Measurements from ENCODE around the gene HTRA1.

The HTRA1 gene

GRCh38 chr10:122510736-122511135 is 49.4 kb downstream of the HTRA1 start:
- no peak overlapping the region for H3K4me3 ChIP-seq (ENCODE audit: low read depth in 1 of 5, low read length in 5 of 5)
- no peaks in the 10 kb centered on the region for H3K27me3 ChIP-seq (ENCODE audit: control insufficient read depth in 5 of 5, insufficient read depth in 4 of 5, low read length in 5 of 5)
- peaks cover 5 to 30% (median 22%) of the 10 kb centered on the region in 5 donors for H3K4me1 ChIP-seq (ENCODE audit: control insufficient read depth in 5 of 5, insufficient read depth in 5 of 5, low read length in 5 of 5)
- no peak overlapping the region for H3K9ac ChIP-seq (ENCODE audit: low read length in 5 of 5)
- no peaks in the 10 kb centered on the region for H3K9me3 ChIP-seq (ENCODE audit: control insufficient read depth in 5 of 5, low read length in 5 of 5)
- no peak overlapping the region for H3K27ac ChIP-seq (ENCODE audit: low read depth, low read length)
- H3K36me3 ChIP-seq (ENCODE audit: control insufficient read depth in 5 of 5, insufficient read depth in 5 of 5, low read length in 5 of 5) = peaks cover 2 to 80% (median 68%) of the 10 kb centered on the region in 5 donors

GRCh38 chr10:122513053-122513452 is 51.7 kb downstream of the HTRA1 start:
- Histone ChIP-seq H3K27me3 (ENCODE audit: control insufficient read depth in 5 of 5, insufficient read depth in 4 of 5, low read length in 5 of 5) (no peaks in the 10 kb centered on the region), H3K9ac (ENCODE audit: low read length in 5 of 5) (no peak overlapping the region), H3K9me3 (ENCODE audit: control insufficient read depth in 5 of 5, low read length in 5 of 5) (no peaks in the 10 kb centered on the region), H3K27ac (ENCODE audit: low read depth, low read length) (no peak overlapping the region), H3K4me3 (ENCODE audit: low read depth in 1 of 5, low read length in 5 of 5) (no peak overlapping the region), H3K36me3 (ENCODE audit: control insufficient read depth in 5 of 5, insufficient read depth in 5 of 5, low read length in 5 of 5) (peaks cover 2 to 75% (median 64%) of the 10 kb centered on the region in 5 donors), H3K4me1 (ENCODE audit: control insufficient read depth in 5 of 5, insufficient read depth in 5 of 5, low read length in 5 of 5) (peaks cover 5 to 26% (median 21%) of the 10 kb centered on the region in 5 donors)

GRCh38 chr10:122514045-122514840 is 52.9 kb downstream of the HTRA1 start:
- H3K27ac ChIP-seq (ENCODE audit: low read depth, low read length) = peak overlapping the region; percentile 71

GRCh38 chr10:122515022-122515424 is 53.7 kb downstream of the HTRA1 start:
- Histone ChIP-seq H3K36me3 (ENCODE audit: control insufficient read depth in 5 of 5, insufficient read depth in 5 of 5, low read length in 5 of 5) (peaks cover 0 to 55% (median 47%) of the 10 kb centered on the region in 5 donors), H3K9me3 (ENCODE audit: control insufficient read depth in 5 of 5, low read length in 5 of 5) (no peaks in the 10 kb centered on the region), H3K4me1 (ENCODE audit: control insufficient read depth in 5 of 5, insufficient read depth in 5 of 5, low read length in 5 of 5) (peaks cover 5 to 27% (median 21%) of the 10 kb centered on the region in 5 donors), H3K9ac (ENCODE audit: low read length in 5 of 5) (no peak overlapping the region), H3K4me3 (ENCODE audit: low read depth in 1 of 5, low read length in 5 of 5) (no peak overlapping the region), H3K27me3 (ENCODE audit: control insufficient read depth in 5 of 5, insufficient read depth in 4 of 5, low read length in 5 of 5) (no peaks in the 10 kb centered on the region), H3K27ac (ENCODE audit: low read depth, low read length) (peak overlapping the region; percentile 71)

More at GRCh38 chr10:122514045-122514840, 52.9 kb downstream of the HTRA1 start:
- H3K4me3 ChIP-seq (ENCODE audit: low read depth in 1 of 5, low read length in 5 of 5) = no peak overlapping the region
- H3K9me3 ChIP-seq (ENCODE audit: control insufficient read depth in 5 of 5, low read length in 5 of 5) = no peaks in the 10 kb centered on the region
- H3K27me3 ChIP-seq (ENCODE audit: control insufficient read depth in 5 of 5, insufficient read depth in 4 of 5, low read length in 5 of 5) = no peaks in the 10 kb centered on the region
- no peak overlapping the region for H3K9ac ChIP-seq (ENCODE audit: low read length in 5 of 5)
- H3K4me1 ChIP-seq (ENCODE audit: control insufficient read depth in 5 of 5, insufficient read depth in 5 of 5, low read length in 5 of 5) = peaks cover 5 to 27% (median 21%) of the 10 kb centered on the region in 5 donors
- H3K36me3 ChIP-seq (ENCODE audit: control insufficient read depth in 5 of 5, insufficient read depth in 5 of 5, low read length in 5 of 5) = peaks cover 0 to 63% (median 54%) of the 10 kb centered on the region in 5 donors

GRCh38 chr10:122515588-122516231 is 54.4 kb downstream of the HTRA1 start:
- Histone ChIP-seq H3K9ac (ENCODE audit: low read length in 5 of 5) (no peak overlapping the region), H3K4me3 (ENCODE audit: low read depth in 1 of 5, low read length in 5 of 5) (no peak overlapping the region), H3K27me3 (ENCODE audit: control insufficient read depth in 5 of 5, insufficient read depth in 4 of 5, low read length in 5 of 5) (no peaks in the 10 kb centered on the region), H3K36me3 (ENCODE audit: control insufficient read depth in 5 of 5, insufficient read depth in 5 of 5, low read length in 5 of 5) (peaks cover 0 to 48% (median 40%) of the 10 kb centered on the region in 5 donors), H3K27ac (ENCODE audit: low read depth, low read length) (peak overlapping the region; percentile 71), H3K4me1 (ENCODE audit: control insufficient read depth in 5 of 5, insufficient read depth in 5 of 5, low read length in 5 of 5) (peaks cover 5 to 27% (median 21%) of the 10 kb centered on the region in 5 donors), H3K9me3 (ENCODE audit: control insufficient read depth in 5 of 5, low read length in 5 of 5) (no peaks in the 10 kb centered on the region)

GRCh38 chr10:122516734-122517133 is 55.4 kb downstream of the HTRA1 start:
- Histone ChIP-seq H3K9ac (ENCODE audit: low read length in 5 of 5) (no peak overlapping the region), H3K4me1 (ENCODE audit: control insufficient read depth in 5 of 5, insufficient read depth in 5 of 5, low read length in 5 of 5) (peaks cover 5 to 27% (median 21%) of the 10 kb centered on the region in 5 donors), H3K4me3 (ENCODE audit: low read depth in 1 of 5, low read length in 5 of 5) (no peak overlapping the region), H3K36me3 (ENCODE audit: control insufficient read depth in 5 of 5, insufficient read depth in 5 of 5, low read length in 5 of 5) (peaks cover 0 to 42% (median 33%) of the 10 kb centered on the region in 5 donors), H3K27me3 (ENCODE audit: control insufficient read depth in 5 of 5, insufficient read depth in 4 of 5, low read length in 5 of 5) (no peaks in the 10 kb centered on the region), H3K27ac (ENCODE audit: low read depth, low read length) (no peak overlapping the region), H3K9me3 (ENCODE audit: control insufficient read depth in 5 of 5, low read length in 5 of 5) (no peaks in the 10 kb centered on the region)

GRCh38 chr10:122519144-122519543 is 57.8 kb downstream of the HTRA1 start:
- Histone ChIP-seq H3K4me1 (ENCODE audit: control insufficient read depth in 5 of 5, insufficient read depth in 5 of 5, low read length in 5 of 5) (peaks cover 5 to 26% (median 21%) of the 10 kb centered on the region in 5 donors), H3K27ac (ENCODE audit: low read depth, low read length) (no peak overlapping the region), H3K4me3 (ENCODE audit: low read depth in 1 of 5, low read length in 5 of 5) (no peak overlapping the region), H3K36me3 (ENCODE audit: control insufficient read depth in 5 of 5, insufficient read depth in 5 of 5, low read length in 5 of 5) (peaks cover 0 to 27% (median 20%) of the 10 kb centered on the region in 5 donors), H3K27me3 (ENCODE audit: control insufficient read depth in 5 of 5, insufficient read depth in 4 of 5, low read length in 5 of 5) (no peaks in the 10 kb centered on the region), H3K9ac (ENCODE audit: low read length in 5 of 5) (no peak overlapping the region), H3K9me3 (ENCODE audit: control insufficient read depth in 5 of 5, low read length in 5 of 5) (no peaks in the 10 kb centered on the region)

- H3K9me3 ChIP-seq (ENCODE audit: control insufficient read depth in 5 of 5, low read length in 5 of 5) = no peaks in the 10 kb centered on the region
- peaks cover 0 to 22% (median 14%) of the 10 kb centered on the region in 5 donors for H3K36me3 ChIP-seq (ENCODE audit: control insufficient read depth in 5 of 5, insufficient read depth in 5 of 5, low read length in 5 of 5)
- H3K27ac ChIP-seq (ENCODE audit: low read depth, low read length) = no peak overlapping the region
- no peak overlapping the region for H3K4me3 ChIP-seq (ENCODE audit: low read depth in 1 of 5, low read length in 5 of 5)
- no peak overlapping the region for H3K9ac ChIP-seq (ENCODE audit: low read length in 5 of 5)
- H3K27me3 ChIP-seq (ENCODE audit: control insufficient read depth in 5 of 5, insufficient read depth in 4 of 5, low read length in 5 of 5) = no peaks in the 10 kb centered on the region
- peaks cover 5 to 20% (median 14%) of the 10 kb centered on the region in 5 donors for H3K4me1 ChIP-seq (ENCODE audit: control insufficient read depth in 5 of 5, insufficient read depth in 5 of 5, low read length in 5 of 5)
Observed at GRCh38 chr10:122519873-122520272, 58.5 kb downstream of the HTRA1 start.

- peaks cover 0 to 2% (median 0%) of the 10 kb centered on the region in 5 donors for H3K27me3 ChIP-seq (ENCODE audit: control insufficient read depth in 5 of 5, insufficient read depth in 4 of 5, low read length in 5 of 5)
- H3K9me3 ChIP-seq (ENCODE audit: control insufficient read depth in 5 of 5, low read length in 5 of 5) = no peaks in the 10 kb centered on the region
- H3K9ac ChIP-seq (ENCODE audit: low read length in 5 of 5) = no peak overlapping the region
- no peak overlapping the region for H3K4me3 ChIP-seq (ENCODE audit: low read depth in 1 of 5, low read length in 5 of 5)
- H3K36me3 ChIP-seq (ENCODE audit: control insufficient read depth in 5 of 5, insufficient read depth in 5 of 5, low read length in 5 of 5) = peaks cover 0 to 13% (median 11%) of the 10 kb centered on the region in 5 donors
- H3K4me1 ChIP-seq (ENCODE audit: control insufficient read depth in 5 of 5, insufficient read depth in 5 of 5, low read length in 5 of 5) = peaks cover 0 to 11% (median 7%) of the 10 kb centered on the region in 5 donors
- no peak overlapping the region for H3K27ac ChIP-seq (ENCODE audit: low read depth, low read length)
Observed at GRCh38 chr10:122521011-122521410, 59.7 kb downstream of the HTRA1 start.

GRCh38 chr10:122524811-122525210 is 63.5 kb downstream of the HTRA1 start:
- no peak overlapping the region for H3K27ac ChIP-seq (ENCODE audit: low read depth, low read length)
- no peaks in the 10 kb centered on the region for H3K36me3 ChIP-seq (ENCODE audit: control insufficient read depth in 5 of 5, insufficient read depth in 5 of 5, low read length in 5 of 5)
- H3K9me3 ChIP-seq (ENCODE audit: control insufficient read depth in 5 of 5, low read length in 5 of 5) = no peaks in the 10 kb centered on the region
- no peak overlapping the region for H3K4me3 ChIP-seq (ENCODE audit: low read depth in 1 of 5, low read length in 5 of 5)
- no peak overlapping the region for H3K9ac ChIP-seq (ENCODE audit: low read length in 5 of 5)
- H3K27me3 ChIP-seq (ENCODE audit: control insufficient read depth in 5 of 5, insufficient read depth in 4 of 5, low read length in 5 of 5) = peaks cover 0 to 4% (median 0%) of the 10 kb centered on the region in 5 donors
- H3K4me1 ChIP-seq (ENCODE audit: control insufficient read depth in 5 of 5, insufficient read depth in 5 of 5, low read length in 5 of 5) = peaks cover 0 to 12% (median 3%) of the 10 kb centered on the region in 5 donors

Data from subcutaneous abdominal adipose tissue (tissue), 5 donors.